A549 treated with ZK216348 at 1 μM for 4 hours (cell line): ENCODE results near the gene EPDR1. TPM values are rescaled to one million over a fixed set of nuclear protein-coding genes. Genes with fewer than 3 reads are reported as not detected.

ENCODE experiments used
- total RNA-seq: library from RNA; stranded (reverse); fragments of 200-300 nt; extraction: Qiagen RNA extraction; gene quantifications from 5 replicates; pipeline ENCODE4 v1.2.3, GENCODE V29; 2022; ENCODE audit warnings: low read depth

Gene EPDR1
- total RNA-seq: 72.7 to 87.3 TPM (median 80.6 TPM) in 5 replicates

DNA sequence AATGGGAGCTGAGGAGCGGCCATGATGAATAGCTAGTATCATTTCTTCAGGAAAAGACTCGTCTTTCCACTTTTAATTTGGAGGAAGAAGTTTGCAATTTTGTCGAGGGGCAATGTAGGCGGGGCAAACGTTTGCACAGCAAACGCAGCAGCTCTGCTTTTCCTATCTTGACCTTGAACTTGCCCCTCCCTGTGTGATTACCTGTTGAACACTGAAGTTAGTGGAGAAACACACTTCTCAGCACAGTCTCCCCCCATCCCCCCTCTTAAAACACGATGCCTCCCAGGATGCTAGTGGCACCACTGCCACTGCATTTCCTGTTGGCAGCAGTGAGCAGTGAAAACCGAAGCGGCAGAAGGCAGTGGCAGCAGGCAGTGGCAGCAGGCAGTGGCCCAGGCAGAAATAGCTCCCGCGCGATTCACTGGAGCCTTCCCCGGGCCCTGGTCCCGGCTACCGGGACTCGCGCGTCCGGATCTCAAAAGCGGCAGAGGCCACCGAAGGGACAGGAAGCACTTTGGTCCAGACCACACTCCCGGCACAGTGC lies at the start of gene EPDR1:
Gene EPDR1 (plus strand): TSS at position 336 of the 544 bp plus-strand sequence. CDS start 300 bp downstream, outside the sequence.

DNA sequence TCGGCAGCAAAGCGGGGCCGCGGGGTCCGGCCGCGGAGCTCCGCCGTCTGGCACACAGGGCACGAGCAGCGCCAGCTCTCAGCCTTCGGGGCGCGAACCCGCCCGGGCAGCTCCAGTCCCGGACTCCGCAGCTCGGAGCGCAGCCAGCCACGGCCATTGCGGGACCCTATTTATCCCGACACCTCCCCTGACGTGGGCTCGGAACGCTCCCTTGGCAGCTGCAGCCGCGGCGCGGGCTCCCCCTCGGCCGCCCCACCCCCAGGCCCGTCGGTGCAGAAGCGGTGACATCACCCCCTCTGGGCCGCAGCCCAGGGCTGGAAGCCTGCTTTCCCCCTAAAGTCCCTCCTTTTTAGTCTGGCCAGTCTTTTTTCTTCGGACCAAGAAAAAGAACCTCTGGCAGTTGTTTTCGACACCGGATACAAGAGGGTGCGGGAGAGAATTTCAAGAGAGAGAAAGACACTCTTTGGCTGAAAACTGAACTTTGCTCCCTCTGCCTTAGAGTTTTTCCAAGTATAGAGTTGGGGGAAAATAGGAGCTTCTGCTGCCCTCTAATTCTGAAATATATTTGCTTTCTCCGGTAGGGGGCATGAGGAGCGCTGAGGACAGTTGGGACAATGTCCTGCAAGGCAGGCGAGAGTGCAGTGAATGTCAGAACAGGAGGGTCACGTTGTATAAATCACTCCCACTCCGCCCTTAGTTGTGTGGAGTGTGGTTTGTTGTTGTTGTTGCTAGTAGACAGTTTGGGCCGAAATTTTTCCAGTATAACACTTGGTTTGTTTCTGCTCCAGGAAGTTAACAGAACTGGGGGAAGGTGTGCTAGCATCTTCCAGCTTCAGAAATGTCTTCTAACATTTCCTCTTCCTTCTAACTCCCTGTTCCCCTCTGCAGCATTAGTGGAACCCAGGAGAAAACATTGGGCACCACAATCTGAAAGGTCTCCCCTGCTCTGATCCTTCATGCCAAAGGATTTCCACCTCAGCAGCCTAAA lies 3.5 kb upstream of the EPDR1 start, which contains the start of gene SFRP4:
Gene SFRP4 (minus strand): TSS at position 145 of the 988 bp plus-strand sequence. CDS start 280 bp downstream, outside the sequence.

Other genes with a start within 250 kb of the EPDR1 start
- gene GPR141, start 236.9 kb upstream of the EPDR1 start, total RNA-seq: not detected in 5 replicates
- gene NME8, start 72.0 kb upstream of the EPDR1 start, total RNA-seq: not detected in 5 replicates
- gene SFRP4, start 3.8 kb upstream of the EPDR1 start, total RNA-seq: 2.5 to 7.7 TPM (median 5.3 TPM) in 5 replicates